DMS114 treated with DMSO at 0.1 percent for 48 hours (cell line): ENCODE data around the gene JPH4.
"Not testable (repeated sequence)": the region's sequence is repeated elsewhere in the genome, so short reads cannot be mapped to it uniquely, and the experiment has no call there.

Source experiments
- DNase-seq: peaks from one replicate; lab custom pipeline; 2025; ENCODE audit not compliant: unreplicated experiment; lab: John Stamatoyannopoulos, UW

The JPH4 gene

GRCh38 chr14:23550131-23550811 is 28.3 kb downstream of the JPH4 start:
- no peak for DNase-seq

GRCh38 chr14:23548351-23549318 is 30.0 kb downstream of the JPH4 start:
- DNase-seq, result no peak

GRCh38 chr14:23547924-23548323 is 30.7 kb downstream of the JPH4 start:
- DNase-seq, result no peak

GRCh38 chr14:23546450-23547035 is 32.0 kb downstream of the JPH4 start:
- no peak for DNase-seq

- DNase-seq, result no peak
Measured at GRCh38 chr14:23545740-23546365, 32.7 kb downstream of the JPH4 start.

GRCh38 chr14:23544511-23545447 is 33.8 kb downstream of the JPH4 start:
- no peak for DNase-seq

GRCh38 chr14:23543403-23543802 is 35.2 kb downstream of the JPH4 start:
- DNase-seq, result no peak

GRCh38 chr14:23542261-23542660 is 36.3 kb downstream of the JPH4 start:
- no peak for DNase-seq

GRCh38 chr14:23540141-23540469 is 38.5 kb downstream of the JPH4 start:
- DNase-seq, result no peak

- peak; percentile 24 for DNase-seq
Measured at GRCh38 chr14:23539248-23540140, 39.1 kb downstream of the JPH4 start.

- no peak for DNase-seq
Measured at GRCh38 chr14:23538785-23539184, 39.8 kb downstream of the JPH4 start.

GRCh38 chr14:23538050-23538718 is 40.4 kb downstream of the JPH4 start:
- DNase-seq, result no peak

GRCh38 chr14:23537351-23538049 is 41.1 kb downstream of the JPH4 start:
- no peak for DNase-seq

GRCh38 chr14:23536906-23537305 is 41.7 kb downstream of the JPH4 start:
- not testable (repeated sequence) for DNase-seq

- DNase-seq, result no peak
Measured at GRCh38 chr14:23536494-23536893, 42.1 kb downstream of the JPH4 start.

- no peak for DNase-seq
Measured at GRCh38 chr14:23535943-23536342, 42.6 kb downstream of the JPH4 start.

- DNase-seq, result no peak
Measured at GRCh38 chr14:23533652-23534435, 44.7 kb downstream of the JPH4 start.
